Testis (tissue), 2 donors: Measurements from ENCODE around the gene POLR3K.

Experiments
- CTCF ChIP-seq, 3 experiments: fragments of 450-650 bp in 2 of 3; fragments of 200-600 bp in 1 of 3; sonication (generic) in 1 of 3; IDR thresholded peaks; one replicate each; pipeline ENCODE4 v1.5.1; 2016 to 2019; ENCODE audit warnings: antibody characterized with exemption in 3 of 3, mild to moderate bottlenecking in 2 of 3, moderate library complexity in 1 of 3
- POLR2A ChIP-seq: fragments of 450-650 bp; IDR thresholded peaks from one replicate; pipeline ENCODE4 v1.6.1; 2017; ENCODE audit warnings: antibody characterized with exemption, mild to moderate bottlenecking, moderate library complexity

- TF ChIP-seq CTCF (IDR thresholded peaks at IDR 0.05) (no peak), POLR2A (no peak)
Observed at GRCh38 chr16:54237-54581, 801 bp upstream of the POLR3K start.
